K562 (cell line): ENCODE measurements around the gene IQCK. TPM values are rescaled to one million over a fixed set of nuclear protein-coding genes. Genes with fewer than 3 reads are reported as not detected.
A peak's percentile ranks its signal among the peaks of the same experiment; 100 is the strongest.

ENCODE experiments used
- CREM ChIP-seq: IDR thresholded peaks from 2 replicates; pipeline ENCODE4 v1.6.1; 2014; ENCODE audit warnings: antibody characterized with exemption, low read depth
- HDGF ChIP-seq: fragments of 450-650 bp; IDR thresholded peaks from 2 replicates; pipeline ENCODE4 v1.6.1; 2016
- HLTF ChIP-seq: fragments of 450-650 bp; IDR thresholded peaks from 2 replicates; pipeline ENCODE4 v1.6.1; 2016
- HSF4 ChIP-seq: fragments of 250-450 bp; sonication (Bioruptor Pico); IDR thresholded peaks from 2 replicates; pipeline ENCODE4 v2.1.2; 2022; ENCODE audit warnings: mild to moderate bottlenecking, moderate library complexity, borderline replicate concordance
- L3MBTL2 ChIP-seq: fragments of 450-650 bp; IDR thresholded peaks from 2 replicates; pipeline ENCODE4 v1.6.1; 2016; ENCODE audit warnings: mild to moderate bottlenecking, moderate library complexity
- MGA ChIP-seq: fragments of 450-650 bp; IDR thresholded peaks from 2 replicates; pipeline ENCODE4 v1.6.1; 2016; ENCODE audit warnings: mild to moderate bottlenecking, moderate library complexity
- RB1 ChIP-seq: fragments of 450-650 bp; IDR thresholded peaks from 2 replicates; pipeline ENCODE4 v1.6.1; 2017; ENCODE audit warnings: low read depth, mild to moderate bottlenecking
- polyA plus RNA-seq, 8 experiments: library from polyadenylated mRNA; depleted of rRNA in 4 of 8; stranded (reverse) in 5 of 8; unstranded in 3 of 8; fragments of >200 nt; fragmentation: Nextera tagmentation in 2 of 8; fragmentation: Illumina TruSeq in 1 of 8; extraction: Ambion mirVana in 2 of 8; extraction: Trizol in 1 of 8; gene quantifications; 2 replicates each; pipeline versions ENCODE4 v1.2.1 to v1.2.3, GENCODE V29; 2011 to 2014; ENCODE audit warnings: inconsistent platforms in 1 of 8, missing spikeins in 1 of 8
- total RNA-seq, 7 experiments: library from RNA; depleted of rRNA in 6 of 7; stranded (reverse); fragments of >200 nt in 6 of 7; fragmentation: Illumina TruSeq in 2 of 7; extraction: Trizol in 2 of 7; gene quantifications; 2 replicates each; pipeline versions ENCODE4 v1.2.1 to v1.2.3, GENCODE V29; 2011 to 2021; ENCODE audit warnings: low replicate concordance in 1 of 7
- TF ChIP-seq, protein P1 (sequence below): fragments of 450-650 bp; IDR thresholded peaks from 2 replicates; pipeline ENCODE4 v1.7.1; 2018; ENCODE audit warnings: mild to moderate bottlenecking, low read depth; ENCODE audit not compliant: partially characterized antibody

The IQCK gene
- total and polyA plus RNA-seq, 9 of the 15 experiments (the other 6 are each of a cell fraction or from before 2014, with no cell fraction given): 5.2 to 12.2 (median 7.3) TPM

DNA sequence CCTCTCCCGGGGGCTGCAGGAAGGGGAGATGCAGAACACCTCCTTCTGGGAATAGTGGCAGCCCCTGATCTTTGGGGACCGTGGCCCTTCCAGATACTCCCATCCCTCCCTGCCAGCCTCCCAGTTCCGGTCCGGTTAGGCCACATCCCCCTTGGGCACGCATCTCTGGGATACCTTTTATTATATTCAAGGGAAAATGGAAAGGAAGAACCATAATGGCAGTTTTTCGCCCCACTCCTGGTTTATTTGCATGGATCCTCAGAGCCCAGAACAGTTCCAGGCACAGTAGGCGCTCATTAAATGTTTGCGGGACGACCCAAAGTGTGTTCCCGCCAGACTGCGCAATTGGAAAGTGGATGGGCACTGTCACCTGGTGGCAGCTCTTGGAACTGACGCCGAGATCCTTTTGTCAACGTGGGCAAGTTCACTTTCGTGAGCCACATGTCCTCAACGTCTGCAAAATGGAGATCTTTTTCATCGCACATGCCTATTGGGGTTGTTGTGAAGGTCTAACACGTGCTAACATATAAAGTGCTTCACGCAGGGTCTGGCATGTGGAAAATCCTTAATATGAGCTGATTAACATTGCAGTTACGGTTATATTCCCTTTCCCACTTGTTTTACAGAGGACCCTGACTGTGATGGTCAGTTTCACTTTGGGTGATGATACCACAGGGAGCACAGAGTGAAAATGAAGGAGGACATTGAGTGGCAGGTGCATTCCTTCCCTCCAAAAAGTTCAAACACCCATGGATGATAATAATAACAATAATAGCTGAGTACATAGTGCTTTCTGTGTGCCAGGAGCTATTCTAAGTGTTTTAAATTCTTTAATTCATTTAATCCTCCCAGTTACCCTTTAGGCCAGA lies 168.2 kb downstream of the IQCK start (continued):
- TF ChIP-seq RB1: peak; percentile 98
- TF ChIP-seq, protein P1, sequence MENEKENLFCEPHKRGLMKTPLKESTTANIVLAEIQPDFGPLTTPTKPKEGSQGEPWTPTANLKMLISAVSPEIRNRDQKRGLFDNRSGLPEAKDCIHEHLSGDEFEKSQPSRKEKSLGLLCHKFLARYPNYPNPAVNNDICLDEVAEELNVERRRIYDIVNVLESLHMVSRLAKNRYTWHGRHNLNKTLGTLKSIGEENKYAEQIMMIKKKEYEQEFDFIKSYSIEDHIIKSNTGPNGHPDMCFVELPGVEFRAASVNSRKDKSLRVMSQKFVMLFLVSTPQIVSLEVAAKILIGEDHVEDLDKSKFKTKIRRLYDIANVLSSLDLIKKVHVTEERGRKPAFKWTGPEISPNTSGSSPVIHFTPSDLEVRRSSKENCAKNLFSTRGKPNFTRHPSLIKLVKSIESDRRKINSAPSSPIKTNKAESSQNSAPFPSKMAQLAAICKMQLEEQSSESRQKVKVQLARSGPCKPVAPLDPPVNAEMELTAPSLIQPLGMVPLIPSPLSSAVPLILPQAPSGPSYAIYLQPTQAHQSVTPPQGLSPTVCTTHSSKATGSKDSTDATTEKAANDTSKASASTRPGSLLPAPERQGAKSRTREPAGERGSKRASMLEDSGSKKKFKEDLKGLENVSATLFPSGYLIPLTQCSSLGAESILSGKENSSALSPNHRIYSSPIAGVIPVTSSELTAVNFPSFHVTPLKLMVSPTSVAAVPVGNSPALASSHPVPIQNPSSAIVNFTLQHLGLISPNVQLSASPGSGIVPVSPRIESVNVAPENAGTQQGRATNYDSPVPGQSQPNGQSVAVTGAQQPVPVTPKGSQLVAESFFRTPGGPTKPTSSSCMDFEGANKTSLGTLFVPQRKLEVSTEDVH: peak; percentile 76
- peak; percentile 45; the same call in 1 of the 2 replicates for TF ChIP-seq CREM
- TF ChIP-seq HSF4: 0 out of 2 replicates have a peak, but pooled peaks have one; percentile 25
- TF ChIP-seq MGA: peak; percentile 85
- 0 out of 2 replicates have a peak, but pooled peaks have one; percentile 41 for TF ChIP-seq HDGF
- TF ChIP-seq L3MBTL2: peak; percentile 85
- no peak for TF ChIP-seq HLTF
